K562 (cell line): Measurements from ENCODE around the gene SLC35G2. TPM values are rescaled to one million over a fixed set of nuclear protein-coding genes. Genes with fewer than 3 reads are reported as not detected.

Experiments
- ATAC-seq: fragments of 200-7000 bp; cut with Tn5 transposase; 3 replicates; pipeline ENCODE4 v1.9.1; 2020; ENCODE audit warnings: moderate library complexity
- BruUV-seq: library from RNA; stranded (reverse); fragments of 400-500 nt; replicated peaks from 2 replicates; lab custom pipeline; 2021; lab: Mats Ljungman, UMichigan
- CTCF ChIA-PET: fragments of 300-600 bp; formaldehyde crosslinking; extraction: SDS; loops from one replicate; lab custom pipeline; 2021; ENCODE audit warnings: low intra/inter-chr PET ratio; lab: Yijun Ruan, JAX
- POLR2A ChIA-PET: fragments of 300-600, 350-650 bp; sonication (Branson Sonifier 250); formaldehyde crosslinking; extraction: SDS; loops from one replicate; lab custom pipeline; 2021; ENCODE audit warnings: antibody characterized with exemption, inconsistent platforms; lab: Yijun Ruan, JAX
- DNase-seq, 4 experiments: peaks; one replicate each; pipeline versions ENCODE4 v3.0.0 to v3.0.0-alpha.2; 2011 to 2018; ENCODE audit warnings: low spot score in 3 of 4, mixed read lengths in 3 of 4; ENCODE audit errors: extremely low read depth in 1 of 4
- FAIRE-seq: peaks from 2 replicates; lab custom pipeline; 2011; peaks lifted over from hg19 to GRCh38; lab: Jason Lieb, UNC
- H2AFZ ChIP-seq: 2 replicates; pipeline ENCODE4 v1.6.0; 2011; ENCODE audit warnings: low read depth, low read length, control low read depth, inconsistent platforms
- H3K27ac ChIP-seq: fragments of 200-600 bp; 3 replicates; pipeline ENCODE4 v1.8.0; 2011; ENCODE audit warnings: low read depth, mild to moderate bottlenecking, control low read depth, inconsistent platforms, low read length, moderate library complexity, mixed read lengths; ENCODE audit errors: extremely low read depth
- H3K27me3 ChIP-seq, 2 experiments: fragments of 300-600 bp in 1 of 2; 2 replicates in 1 of 2; 3 replicates in 1 of 2; pipeline versions ENCODE4 v1.6.0 to v1.8.0; 2011; ENCODE audit warnings: inconsistent platforms in 2 of 2, low read length in 2 of 2, mild to moderate bottlenecking in 1 of 2, mixed read lengths in 1 of 2, moderate library complexity in 1 of 2; ENCODE audit not compliant: control insufficient read depth in 2 of 2, insufficient read depth in 2 of 2
- H3K36me3 ChIP-seq: fragments of 300-600 bp; 3 replicates; pipeline ENCODE4 v1.8.0; 2011; ENCODE audit warnings: mild to moderate bottlenecking, low read length, inconsistent platforms; ENCODE audit not compliant: control insufficient read depth, insufficient read depth
- H3K4me1 ChIP-seq, 2 experiments: fragments of 200-600 bp in 1 of 2; replicated peaks in 1 of 2; 2 replicates in 1 of 2; 3 replicates in 1 of 2; pipeline versions ENCODE4 v1.5.1 to v1.8.0; 2011; ENCODE audit warnings: inconsistent platforms in 2 of 2, low read length in 2 of 2, mild to moderate bottlenecking in 1 of 2, mixed read lengths in 1 of 2, moderate library complexity in 1 of 2; ENCODE audit not compliant: control insufficient read depth in 2 of 2, insufficient read depth in 2 of 2
- H3K4me2 ChIP-seq: 2 replicates; pipeline ENCODE4 v1.6.1; 2011; ENCODE audit warnings: low read length, control low read depth, inconsistent platforms, mixed read lengths; ENCODE audit not compliant: insufficient read depth
- H3K4me3 ChIP-seq: fragments of 200-600 bp; sonication (generic), shearing (Covaris generic); 2 replicates; pipeline ENCODE4 v1.5.1; 2016; ENCODE audit warnings: control low read depth, inconsistent platforms
- H3K79me2 ChIP-seq: fragments of 200-600 bp; 3 replicates; pipeline ENCODE4 v1.8.0; 2011; ENCODE audit warnings: low read length, inconsistent platforms; ENCODE audit not compliant: control insufficient read depth, insufficient read depth
- H3K9ac ChIP-seq, 2 experiments: 2 replicates each; pipeline versions ENCODE4 v1.6.0 to v1.6.1; 2011; ENCODE audit warnings: low read depth in 2 of 2, low read length in 2 of 2, control low read depth in 1 of 2, inconsistent platforms in 1 of 2, mild to moderate bottlenecking in 1 of 2, mixed read lengths in 1 of 2; ENCODE audit not compliant: insufficient read depth in 1 of 2
- H3K9me1 ChIP-seq: one replicate; pipeline ENCODE4 v1.6.0; 2011; ENCODE audit warnings: inconsistent platforms, mild to moderate bottlenecking, low read length, moderate library complexity; ENCODE audit not compliant: control insufficient read depth, insufficient read depth
- H3K9me3 ChIP-seq: replicated peaks from 2 replicates; pipeline ENCODE4 v1.5.1; 2011; ENCODE audit warnings: low read depth, low read length, inconsistent platforms; ENCODE audit not compliant: control insufficient read depth, insufficient read depth
- H4K20me1 ChIP-seq: replicated peaks from 2 replicates; pipeline ENCODE4 v1.6.1; 2011; ENCODE audit warnings: low read length, inconsistent platforms, mixed read lengths; ENCODE audit not compliant: control insufficient read depth, insufficient read depth
- ASH1L ChIP-seq: fragments of 450-650 bp; IDR thresholded peaks from 2 replicates; pipeline ENCODE4 v1.6.1; 2018; ENCODE audit warnings: borderline replicate concordance, mild to moderate bottlenecking, low read depth; ENCODE audit not compliant: partially characterized antibody
- CC2D1A ChIP-seq: fragments of 450-650 bp; IDR thresholded peaks from 2 replicates; pipeline ENCODE4 v1.6.1; 2017; ENCODE audit warnings: mild to moderate bottlenecking
- EGR1 ChIP-seq: fragments of 450-650 bp; conservative IDR thresholded peaks from 2 replicates; pipeline ENCODE4 v1.6.1; 2017; ENCODE audit warnings: mild to moderate bottlenecking
- POLR2B ChIP-seq: fragments of 450-650 bp; IDR thresholded peaks from 2 replicates; pipeline ENCODE4 v1.6.1; 2018; ENCODE audit warnings: low read depth; ENCODE audit not compliant: partially characterized antibody
- POLR2H ChIP-seq: IDR thresholded peaks from 2 replicates; pipeline ENCODE4 v1.6.1; 2016; ENCODE audit warnings: missing genetic modification characterization, low read depth, mild to moderate bottlenecking, control low read depth, missing compliant biosample characterization, moderate library complexity
- RHOXF2B ChIP-seq: fragments of 250-450 bp; sonication (Bioruptor Pico); conservative IDR thresholded peaks from 2 replicates; pipeline ENCODE4 v1.5.1; 2021
- ZNF354B ChIP-seq: fragments of 250-450 bp; sonication (Bioruptor Pico); IDR thresholded peaks from 2 replicates; pipeline ENCODE4 v1.4.0; 2020
- WGBS: fragments of 100-300 bp; shearing (Covaris generic); methylation state at CpG from one replicate; pipeline ENCODE4 v1.1.6; 2016; ENCODE audit warnings: low coverage, mixed read lengths; ENCODE audit not compliant: insufficient coverage; ENCODE audit errors: missing lambda C conversion rate; 5-methylcytosine and 5-hydroxymethylcytosine counted together
- in situ Hi-C: fragments of 300-500 bp; cut with MboI; formaldehyde crosslinking; loops from 4 replicates; pipeline ENCODE4 v1.15.0; 2018; ENCODE audit warnings: inconsistent platforms, mixed read lengths
- intact Hi-C: fragments of 100-400 bp; cut with micrococcal nuclease; formaldehyde crosslinking; loops from 2 replicates; pipeline ENCODE4 v1.14.2; 2022
- polyA plus RNA-seq, 8 experiments: library from polyadenylated mRNA; depleted of rRNA in 4 of 8; stranded (reverse) in 5 of 8; unstranded in 3 of 8; fragments of >200 nt; fragmentation: Nextera tagmentation in 2 of 8; fragmentation: Illumina TruSeq in 1 of 8; extraction: Ambion mirVana in 2 of 8; extraction: Trizol in 1 of 8; gene quantifications; 2 replicates each; pipeline versions ENCODE4 v1.2.1 to v1.2.3, GENCODE V29; 2011 to 2014; ENCODE audit warnings: inconsistent platforms in 1 of 8, missing spikeins in 1 of 8
- total RNA-seq, 7 experiments: library from RNA; depleted of rRNA in 6 of 7; stranded (reverse); fragments of >200 nt in 6 of 7; fragmentation: Illumina TruSeq in 2 of 7; extraction: Trizol in 2 of 7; gene quantifications; 2 replicates each; pipeline versions ENCODE4 v1.2.1 to v1.2.3, GENCODE V29; 2011 to 2021; ENCODE audit warnings: low replicate concordance in 1 of 7
- TF ChIP-seq, protein P1 (sequence below), 2 experiments: IDR thresholded peaks in 1 of 2; conservative IDR thresholded peaks in 1 of 2; 2 replicates each; pipeline ENCODE4 v1.6.1; 2016; ENCODE audit warnings: low read depth in 2 of 2, mild to moderate bottlenecking in 1 of 2, missing compliant biosample characterization in 1 of 2, missing genetic modification characterization in 1 of 2, moderate library complexity in 1 of 2
- TF ChIP-seq, protein P2 (sequence below): IDR thresholded peaks from 2 replicates; pipeline ENCODE4 v1.6.1; 2011; ENCODE audit warnings: borderline replicate concordance, low read depth, mild to moderate bottlenecking, moderate library complexity, low read length; ENCODE audit not compliant: insufficient read depth, poor library complexity, severe bottlenecking
- TF ChIP-seq, protein P3 (sequence below): fragments of 250-450 bp; sonication (Bioruptor Pico); IDR thresholded peaks from 2 replicates; pipeline ENCODE4 v1.8.0; 2022; ENCODE audit warnings: moderate library complexity, mild to moderate bottlenecking, inconsistent platforms
- TF ChIP-seq, protein P4 (sequence below): IDR thresholded peaks from 2 replicates; pipeline ENCODE4 v1.6.1; 2012; ENCODE audit warnings: low read depth, low read length, improper control_type of control experiment, borderline replicate concordance

SLC35G2 gene
- total and polyA plus RNA-seq, 9 of the 15 experiments (the other 6 are each of a cell fraction or from before 2014, with no cell fraction given), result 2.6 to 5.9 (median 3.2) TPM

DNA sequence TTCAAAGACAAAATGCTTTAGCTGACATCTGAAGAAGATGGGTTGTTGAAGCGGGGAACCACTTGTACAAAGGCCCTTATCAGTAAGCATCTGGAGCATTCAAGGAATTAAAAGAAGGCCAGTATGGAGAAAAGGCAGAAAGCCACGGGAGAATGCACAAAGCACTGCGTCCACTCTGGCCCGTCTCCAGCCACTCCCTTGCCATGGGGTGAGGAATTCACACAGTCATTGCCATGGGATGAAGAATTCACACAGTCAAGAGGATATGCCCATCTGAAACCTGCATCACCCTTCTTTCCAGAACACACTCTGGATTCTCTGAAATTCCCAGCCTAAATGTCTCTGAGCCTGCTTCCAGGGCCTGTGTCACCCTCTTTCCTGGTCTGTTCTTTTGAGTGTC is 40.1 kb upstream of the SLC35G2 start (continued):
- TF ChIP-seq, protein P1, sequence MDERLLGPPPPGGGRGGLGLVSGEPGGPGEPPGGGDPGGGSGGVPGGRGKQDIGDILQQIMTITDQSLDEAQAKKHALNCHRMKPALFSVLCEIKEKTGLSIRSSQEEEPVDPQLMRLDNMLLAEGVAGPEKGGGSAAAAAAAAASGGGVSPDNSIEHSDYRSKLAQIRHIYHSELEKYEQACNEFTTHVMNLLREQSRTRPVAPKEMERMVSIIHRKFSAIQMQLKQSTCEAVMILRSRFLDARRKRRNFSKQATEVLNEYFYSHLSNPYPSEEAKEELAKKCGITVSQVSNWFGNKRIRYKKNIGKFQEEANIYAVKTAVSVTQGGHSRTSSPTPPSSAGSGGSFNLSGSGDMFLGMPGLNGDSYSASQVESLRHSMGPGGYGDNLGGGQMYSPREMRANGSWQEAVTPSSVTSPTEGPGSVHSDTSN (CRISPR knock-in tag; IDR thresholded peaks at IDR 0.05; ENCODE audit: low read depth), result no peak
- TF ChIP-seq, protein P1 (tag; conservative IDR thresholded peaks at IDR 0.05; ENCODE audit: low read depth), result no peak
- TF ChIP-seq EGR1, result no peak

DNA sequence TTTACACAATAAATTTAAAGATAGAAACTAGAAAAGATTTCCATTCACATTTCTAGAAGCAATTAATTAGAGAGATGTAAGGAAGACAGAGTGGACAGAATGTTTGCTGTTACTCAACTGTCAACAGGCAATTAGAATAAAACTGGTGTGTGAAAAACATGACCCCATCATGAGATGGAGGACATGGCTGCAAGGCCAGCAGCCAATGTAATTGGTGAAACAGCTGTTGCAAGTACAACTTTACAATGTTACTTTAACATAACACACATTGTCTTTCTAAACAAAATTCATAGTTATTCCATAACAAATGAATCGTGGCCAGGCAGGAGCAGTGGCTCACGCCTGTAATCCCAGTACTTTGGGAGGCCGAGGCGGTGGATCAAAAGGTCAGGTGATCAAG is 38.2 kb upstream of the SLC35G2 start:
- H2AFZ ChIP-seq, result no peak overlapping the region
- H3K79me2 ChIP-seq, result no peaks in the 10 kb centered on the region
- H3K9ac ChIP-seq, result no peak overlapping the region
- H3K4me1 ChIP-seq, result no peaks in the 10 kb centered on the region; a peak in 1 of 5 replicates
- ChIA-PET POLR2A (no interaction called here), CTCF (no interaction called here)
- no peak for ATAC-seq
- H3K4me3 ChIP-seq, result no peak overlapping the region
- no peaks in the 10 kb centered on the region for H4K20me1 ChIP-seq
- H3K27me3 ChIP-seq, result no peaks in the 10 kb centered on the region
- no TSS peak for BruUV-seq
- no peaks in the 10 kb centered on the region for H3K36me3 ChIP-seq
- TF ChIP-seq, protein P2, sequence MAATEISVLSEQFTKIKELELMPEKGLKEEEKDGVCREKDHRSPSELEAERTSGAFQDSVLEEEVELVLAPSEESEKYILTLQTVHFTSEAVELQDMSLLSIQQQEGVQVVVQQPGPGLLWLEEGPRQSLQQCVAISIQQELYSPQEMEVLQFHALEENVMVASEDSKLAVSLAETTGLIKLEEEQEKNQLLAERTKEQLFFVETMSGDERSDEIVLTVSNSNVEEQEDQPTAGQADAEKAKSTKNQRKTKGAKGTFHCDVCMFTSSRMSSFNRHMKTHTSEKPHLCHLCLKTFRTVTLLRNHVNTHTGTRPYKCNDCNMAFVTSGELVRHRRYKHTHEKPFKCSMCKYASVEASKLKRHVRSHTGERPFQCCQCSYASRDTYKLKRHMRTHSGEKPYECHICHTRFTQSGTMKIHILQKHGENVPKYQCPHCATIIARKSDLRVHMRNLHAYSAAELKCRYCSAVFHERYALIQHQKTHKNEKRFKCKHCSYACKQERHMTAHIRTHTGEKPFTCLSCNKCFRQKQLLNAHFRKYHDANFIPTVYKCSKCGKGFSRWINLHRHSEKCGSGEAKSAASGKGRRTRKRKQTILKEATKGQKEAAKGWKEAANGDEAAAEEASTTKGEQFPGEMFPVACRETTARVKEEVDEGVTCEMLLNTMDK, result no peak
- TF ChIP-seq RHOXF2B (CRISPR knock-in tag) (no peak), POLR2H (tag) (no peak), CC2D1A (no peak), POLR2B (no peak), ASH1L (no peak), ZNF354B (CRISPR knock-in tag) (no peak)
- TF ChIP-seq, protein P3, sequence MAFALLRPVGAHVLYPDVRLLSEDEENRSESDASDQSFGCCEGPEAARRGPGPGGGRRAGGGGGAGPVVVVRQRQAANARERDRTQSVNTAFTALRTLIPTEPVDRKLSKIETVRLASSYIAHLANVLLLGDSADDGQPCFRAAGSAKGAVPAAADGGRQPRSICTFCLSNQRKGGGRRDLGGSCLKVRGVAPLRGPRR, result no peak
- TF ChIP-seq, protein P4, sequence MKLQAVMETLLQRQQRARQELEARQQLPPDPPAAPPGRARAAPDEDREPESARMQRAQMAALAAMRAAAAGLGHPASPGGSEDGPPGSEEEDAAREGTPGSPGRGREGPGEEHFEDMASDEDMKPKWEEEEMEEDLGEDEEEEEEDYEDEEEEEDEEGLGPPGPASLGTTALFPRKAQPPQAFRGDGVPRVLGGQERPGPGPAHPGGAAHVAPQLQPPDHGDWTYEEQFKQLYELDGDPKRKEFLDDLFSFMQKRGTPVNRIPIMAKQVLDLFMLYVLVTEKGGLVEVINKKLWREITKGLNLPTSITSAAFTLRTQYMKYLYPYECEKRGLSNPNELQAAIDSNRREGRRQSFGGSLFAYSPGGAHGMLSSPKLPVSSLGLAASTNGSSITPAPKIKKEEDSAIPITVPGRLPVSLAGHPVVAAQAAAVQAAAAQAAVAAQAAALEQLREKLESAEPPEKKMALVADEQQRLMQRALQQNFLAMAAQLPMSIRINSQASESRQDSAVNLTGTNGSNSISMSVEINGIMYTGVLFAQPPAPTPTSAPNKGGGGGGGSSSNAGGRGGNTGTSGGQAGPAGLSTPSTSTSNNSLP, result no peak
- 68% methylated on average over 3 of the region's 4 CpGs for WGBS
- no peak overlapping the region for H3K4me2 ChIP-seq
- no peak for FAIRE-seq
- no peaks in the 10 kb centered on the region for H3K9me1 ChIP-seq
- intact Hi-C loops, result no loop called here
- H3K9me3 ChIP-seq, result no peaks in the 10 kb centered on the region
- in situ Hi-C loops, result no loop called here
- no peak overlapping the region for H3K27ac ChIP-seq
- no peak for DNase-seq
